GM20000 (cell line): ENCODE data around the gene ORM2.
A peak's percentile ranks its signal among the peaks of the same experiment; 100 is the strongest.
"Not testable (repeated sequence)": the region's sequence is repeated elsewhere in the genome, so short reads cannot be mapped to it uniquely, and the experiment has no call there.

ENCODE experiments used
- DNase-seq: peaks from one replicate; pipeline ENCODE4 v3.0.0; 2012; ENCODE audit warnings: low spot score
- TF ChIP-seq, protein P1 (sequence below): IDR thresholded peaks from 2 replicates; pipeline ENCODE4 v1.5.1; 2012; ENCODE audit warnings: mild to moderate bottlenecking, control low read depth; ENCODE audit errors: extremely low read depth, missing control alignments

Gene ORM2

DNA sequence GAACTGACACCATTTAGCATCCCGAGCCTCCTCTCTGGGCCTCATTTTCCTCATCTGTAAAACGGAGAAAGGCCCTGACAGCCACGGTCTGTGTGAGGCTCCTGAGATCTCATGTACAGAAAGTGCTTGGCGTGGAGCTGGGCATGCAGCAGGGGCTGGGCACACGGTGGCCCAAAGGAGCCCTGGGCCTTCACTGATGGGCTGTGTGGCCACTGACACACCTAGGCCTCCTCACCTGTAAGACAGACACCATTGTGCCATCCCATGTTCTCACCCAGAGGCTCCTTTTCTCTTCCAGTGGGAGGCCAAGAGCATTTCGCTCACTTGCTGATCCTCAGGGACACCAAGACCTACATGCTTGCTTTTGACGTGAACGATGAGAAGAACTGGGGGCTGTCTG lies 5.2 kb upstream of the ORM2 start:
- DNase-seq = peak; percentile 47
- TF ChIP-seq, protein P1, sequence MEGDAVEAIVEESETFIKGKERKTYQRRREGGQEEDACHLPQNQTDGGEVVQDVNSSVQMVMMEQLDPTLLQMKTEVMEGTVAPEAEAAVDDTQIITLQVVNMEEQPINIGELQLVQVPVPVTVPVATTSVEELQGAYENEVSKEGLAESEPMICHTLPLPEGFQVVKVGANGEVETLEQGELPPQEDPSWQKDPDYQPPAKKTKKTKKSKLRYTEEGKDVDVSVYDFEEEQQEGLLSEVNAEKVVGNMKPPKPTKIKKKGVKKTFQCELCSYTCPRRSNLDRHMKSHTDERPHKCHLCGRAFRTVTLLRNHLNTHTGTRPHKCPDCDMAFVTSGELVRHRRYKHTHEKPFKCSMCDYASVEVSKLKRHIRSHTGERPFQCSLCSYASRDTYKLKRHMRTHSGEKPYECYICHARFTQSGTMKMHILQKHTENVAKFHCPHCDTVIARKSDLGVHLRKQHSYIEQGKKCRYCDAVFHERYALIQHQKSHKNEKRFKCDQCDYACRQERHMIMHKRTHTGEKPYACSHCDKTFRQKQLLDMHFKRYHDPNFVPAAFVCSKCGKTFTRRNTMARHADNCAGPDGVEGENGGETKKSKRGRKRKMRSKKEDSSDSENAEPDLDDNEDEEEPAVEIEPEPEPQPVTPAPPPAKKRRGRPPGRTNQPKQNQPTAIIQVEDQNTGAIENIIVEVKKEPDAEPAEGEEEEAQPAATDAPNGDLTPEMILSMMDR = no peak

- DNase-seq = not testable (repeated sequence)
Measured at GRCh38 chr9:114324965-114325364, 4.7 kb upstream of the ORM2 start.

GRCh38 chr9:114325684-114326254 lies 3.9 kb upstream of the ORM2 start:
- not testable (repeated sequence) for DNase-seq

GRCh38 chr9:114327749-114328148 lies 1.9 kb upstream of the ORM2 start:
- TF ChIP-seq, protein P1 = no peak
- DNase-seq = no peak

DNA sequence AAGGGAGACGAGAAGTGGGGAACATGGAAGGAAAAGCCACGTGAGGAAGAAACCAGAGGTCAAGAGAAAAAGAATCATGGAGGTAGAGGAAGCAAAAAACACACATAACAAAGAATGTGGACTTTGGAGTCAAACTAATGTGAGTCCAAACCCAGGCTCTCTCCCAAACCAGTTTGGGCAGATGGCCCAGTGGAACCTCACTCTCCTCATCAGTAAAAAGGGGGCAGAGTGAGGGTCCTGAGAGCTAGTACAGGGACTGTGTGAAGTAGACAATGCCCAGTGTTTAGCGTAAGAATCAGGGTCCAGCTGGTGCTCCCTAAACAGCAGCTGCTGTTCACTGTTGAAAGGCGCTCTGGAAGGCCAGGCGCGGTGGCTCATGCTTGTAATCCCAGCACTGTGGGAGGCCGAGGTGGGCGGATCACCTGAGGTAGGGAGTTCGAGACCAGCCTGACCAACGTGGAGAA lies 1.3 kb upstream of the ORM2 start:
- DNase-seq = not testable (repeated sequence)

DNA sequence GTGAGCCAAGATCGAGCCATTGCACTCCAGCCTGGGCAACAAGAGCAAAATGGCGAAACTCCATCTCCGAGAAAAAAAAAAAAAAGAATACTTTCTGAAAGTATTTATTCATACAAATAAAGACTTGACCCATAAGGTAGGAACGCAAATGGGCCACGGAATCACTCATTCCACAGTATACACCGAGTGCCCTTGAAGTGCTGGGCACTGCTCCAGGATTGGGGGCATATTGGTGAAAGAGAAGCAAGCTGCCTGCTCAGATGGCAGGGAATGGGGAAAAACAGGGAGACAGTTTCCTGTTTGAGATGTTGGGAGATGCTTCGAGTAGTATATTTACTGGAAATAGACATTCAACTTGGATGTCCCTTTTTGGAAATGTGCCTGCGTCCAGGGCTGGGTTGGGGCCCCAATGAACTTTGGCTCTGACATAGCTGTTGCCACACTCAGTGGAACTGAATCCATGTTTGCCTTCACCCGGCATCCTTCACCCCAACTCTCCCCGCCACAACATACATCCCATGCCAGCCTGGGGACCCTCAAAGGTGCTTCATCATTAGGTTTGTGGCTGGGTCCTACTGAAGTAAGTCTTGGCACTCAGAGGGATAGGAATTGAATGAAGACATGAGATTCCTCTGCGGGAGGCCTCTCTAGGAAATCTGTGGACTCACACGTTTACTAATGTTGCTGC lies 588 bp upstream of the ORM2 start:
- not testable (repeated sequence) for DNase-seq

DNA sequence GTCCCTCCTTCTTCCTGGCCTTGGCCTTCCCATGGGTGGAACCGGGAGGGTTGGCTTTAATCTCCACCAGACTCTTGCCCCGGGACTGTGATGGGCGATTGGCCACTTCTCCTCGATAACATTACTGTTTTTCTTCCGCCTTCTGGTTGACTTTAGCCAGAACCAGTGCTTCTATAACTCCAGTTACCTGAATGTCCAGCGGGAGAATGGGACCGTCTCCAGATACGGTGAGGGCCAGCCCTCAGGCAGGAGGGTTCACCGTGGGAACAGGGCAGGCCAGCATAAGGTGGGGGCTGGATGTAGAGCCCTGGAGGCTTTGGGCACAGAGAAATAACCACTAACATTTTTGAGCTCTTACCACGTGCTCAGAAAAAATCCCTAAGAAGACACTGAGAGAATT lies 967 bp downstream of the ORM2 start:
- DNase-seq = no peak
- TF ChIP-seq, protein P1 = no peak

GRCh38 chr9:114331229-114332195 lies 1.8 kb downstream of the ORM2 start:
- DNase-seq = not testable (repeated sequence)

DNA sequence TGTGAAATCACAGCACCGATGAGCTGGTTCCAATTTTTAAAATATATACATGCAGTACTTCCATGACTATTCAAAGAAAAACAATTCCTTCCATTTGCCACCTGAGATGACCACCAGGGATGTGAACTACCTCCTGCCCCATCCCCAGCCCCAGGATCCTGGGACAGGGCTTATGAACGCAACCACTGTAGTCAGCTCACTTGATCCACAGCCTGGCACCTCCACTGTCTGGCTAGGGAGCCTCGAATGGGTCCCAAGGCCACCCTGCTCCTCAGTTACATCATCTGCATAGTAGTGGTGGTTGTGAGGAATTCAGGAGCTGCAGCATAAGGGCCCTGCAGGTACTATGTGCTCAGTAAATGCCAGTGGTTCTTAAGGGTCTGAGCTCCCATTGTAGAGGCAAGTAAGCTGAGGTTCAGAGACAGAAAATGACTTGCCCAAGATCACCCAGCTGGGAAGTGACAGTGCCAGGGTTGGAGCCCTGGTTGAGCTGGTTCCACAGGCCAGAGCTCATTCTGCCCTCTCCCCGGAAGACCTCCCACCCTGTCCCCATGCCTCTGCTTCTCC lies 2.9 kb downstream of the ORM2 start:
- DNase-seq = not testable (repeated sequence)

DNA sequence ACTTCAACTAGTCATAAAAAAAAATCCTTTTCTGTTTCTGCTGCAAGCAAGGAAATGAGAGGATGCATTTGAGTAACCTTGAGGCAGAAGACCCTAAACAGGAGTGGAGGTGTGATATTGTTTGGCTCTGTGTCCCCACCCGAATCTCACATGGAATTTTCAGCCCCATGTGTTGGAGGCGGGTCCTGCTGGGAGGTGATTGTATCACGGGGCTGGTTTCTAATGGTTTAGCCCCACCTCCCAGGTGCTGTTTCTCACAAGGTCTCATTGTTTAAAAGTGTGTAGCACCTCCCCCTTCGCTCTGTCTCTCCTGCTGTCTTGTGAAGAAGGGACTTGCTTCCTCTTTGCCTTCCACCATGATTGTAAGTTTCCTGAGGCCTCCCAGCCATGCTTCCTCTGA lies 4.0 kb downstream of the ORM2 start:
- not testable (repeated sequence) for DNase-seq

DNA sequence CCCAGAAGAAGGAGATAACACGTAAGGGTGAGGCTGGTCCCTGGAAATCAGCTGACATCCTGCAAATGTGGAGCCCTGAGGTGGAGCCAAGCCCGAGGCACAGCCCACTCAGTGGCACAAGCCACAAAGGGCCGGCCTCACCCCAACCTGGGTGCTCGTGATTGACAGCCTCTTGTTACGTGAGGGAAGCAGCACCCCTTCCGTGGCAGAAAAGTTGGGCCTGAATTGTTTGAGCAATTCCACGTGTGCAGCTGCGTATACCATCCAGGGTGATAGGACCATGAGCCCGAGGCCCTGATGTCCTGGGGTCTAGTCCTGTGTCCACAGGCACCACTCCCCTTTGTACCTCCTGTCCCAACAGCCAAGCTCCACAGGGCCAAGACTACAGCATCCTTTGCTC lies 4.8 kb downstream of the ORM2 start:
- TF ChIP-seq, protein P1 = no peak
- DNase-seq = no peak
